GM18519 (cell line): ENCODE results near the gene LCK.

Experiments used
- ATAC-seq: cut with Tn5 transposase; IDR thresholded peaks from one replicate; pipeline ENCODE4 v1.9.1; 2021; ENCODE audit warnings: mild to moderate bottlenecking, moderate library complexity; ENCODE audit not compliant: unreplicated experiment, low FRiP score

LCK gene

GRCh38 chr1:32250893-32251716 is at the start of gene LCK:
Gene LCK (plus strand): TSS chr1:32251265. CDS start chr1:32274330, 23,065 bp downstream.
- ATAC-seq = no peak

GRCh38 chr1:32204943-32205361 is 46.1 kb upstream of the LCK start:
- no peak for ATAC-seq

GRCh38 chr1:32205401-32206370 is 45.4 kb upstream of the LCK start, which contains the start of gene IQCC:
Gene IQCC (plus strand): TSS chr1:32205671. CDS start chr1:32205682, 11 bp downstream.
- no peak for ATAC-seq

- ATAC-seq = no peak
Observed at GRCh38 chr1:32208469-32208868, 42.6 kb upstream of the LCK start.

- no peak for ATAC-seq
Observed at GRCh38 chr1:32208891-32209328, 42.2 kb upstream of the LCK start, which contains the start of gene DCDC2B. Gene DCDC2B (plus strand): TSS chr1:32209089. CDS start chr1:32209094, 5 bp downstream.

GRCh38 chr1:32215629-32216480 is 35.2 kb upstream of the LCK start:
- no peak for ATAC-seq

GRCh38 chr1:32216566-32216965 is 34.5 kb upstream of the LCK start:
- ATAC-seq = no peak

- no peak for ATAC-seq
Observed at GRCh38 chr1:32219022-32219421, 32.0 kb upstream of the LCK start.

GRCh38 chr1:32220746-32221580 is 30.1 kb upstream of the LCK start:
- no peak for ATAC-seq

GRCh38 chr1:32221581-32221979 is 29.5 kb upstream of the LCK start:
- no peak for ATAC-seq

GRCh38 chr1:32221980-32222755 is 28.9 kb upstream of the LCK start, which contains the start of the genes EIF3I and TMEM234:
Gene EIF3I (plus strand): TSS chr1:32222407. CDS start chr1:32222442, 35 bp downstream.
Gene TMEM234 (minus strand): TSS chr1:32222353. CDS start chr1:32222322, 31 bp downstream.
- peak; percentile 77 for ATAC-seq

- no peak for ATAC-seq
Observed at GRCh38 chr1:32223683-32224082, 27.4 kb upstream of the LCK start.

- ATAC-seq = no peak
Observed at GRCh38 chr1:32224285-32224684, 26.8 kb upstream of the LCK start.

GRCh38 chr1:32228771-32229170 is 22.3 kb upstream of the LCK start:
- no peak for ATAC-seq

- ATAC-seq = no peak
Observed at GRCh38 chr1:32231843-32232432, 19.1 kb upstream of the LCK start.

GRCh38 chr1:32232558-32233304 is 18.3 kb upstream of the LCK start:
- no peak for ATAC-seq

- no peak for ATAC-seq
Observed at GRCh38 chr1:32234792-32235191, 16.3 kb upstream of the LCK start.
